ENCODE results near the gene ANXA2. TPM values are rescaled to one million over a fixed set of nuclear protein-coding genes. Genes with fewer than 3 reads are reported as not detected.

ANXA2 gene
- polyA plus RNA-seq, 1 donor (not counting 4 experiments of a cell fraction or from before 2014, with no cell fraction given), result 11,017 TPM

DNA sequence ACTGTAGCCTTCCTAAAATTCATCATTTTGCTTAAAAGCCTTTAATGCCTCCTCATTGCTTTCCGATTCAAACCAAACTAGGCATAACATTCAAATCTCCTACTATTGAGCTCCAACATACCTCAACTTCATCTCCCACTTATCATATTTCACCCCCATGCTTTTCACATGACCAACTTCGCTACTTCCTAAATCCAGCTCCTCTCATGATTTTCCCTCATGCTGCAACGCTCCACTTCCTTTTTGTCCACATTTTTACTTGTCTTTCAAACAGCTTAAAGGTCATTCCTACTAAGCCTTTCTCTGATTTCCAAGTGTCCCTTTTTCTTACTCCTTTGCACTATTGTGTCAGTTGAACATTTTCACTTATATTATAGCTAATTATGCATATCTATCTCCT, 20.3 kb upstream of the ANXA2 start:
- dilution Hi-C loops (cut with MboI; ENCODE audit: extremely low pct_ligation_motif_present, low sequenced_read_pairs), result no loop called here
- Histone ChIP-seq H2AFZ (ENCODE audit: control insufficient read depth, low read length) (no peak overlapping the region), H3K9me3 (ENCODE audit: control insufficient read depth, low read depth, low read length) (no peaks in the 10 kb centered on the region), H3K36me3 (ENCODE audit: control insufficient read depth in 2 of 2, extremely low read depth in 1 of 2, insufficient read depth in 2 of 2, low read length in 2 of 2) (no peaks in the 10 kb centered on the region), H3K27me3 (ENCODE audit: control insufficient read depth, extremely low read depth, insufficient read depth, low read length) (no peaks in the 10 kb centered on the region), H3K4me1 (ENCODE audit: control insufficient read depth, extremely low read depth, insufficient read depth, low read length) (peaks cover 48% of the 10 kb centered on the region), H3K9me1 (ENCODE audit: control insufficient read depth, extremely low read depth, insufficient read depth, low read length) (no peaks in the 10 kb centered on the region), H3K27ac (ENCODE audit: control insufficient read depth, insufficient read depth, low read length) (no peak overlapping the region), H3K4me3 (ENCODE audit: control insufficient read depth in 2 of 3, extremely low read depth in 1 of 3, insufficient read depth in 2 of 3, low read depth in 1 of 3, low read length in 3 of 3) (no peak overlapping the region), H3K4me2 (ENCODE audit: control insufficient read depth, extremely low read depth, insufficient read depth, low read depth, low read length) (no peak overlapping the region), H3K79me2 (ENCODE audit: control insufficient read depth, insufficient read depth, low read length) (no peaks in the 10 kb centered on the region), H4K20me1 (ENCODE audit: control insufficient read depth, extremely low read depth, insufficient read depth, low read length) (no peaks in the 10 kb centered on the region), H3K9ac (ENCODE audit: control insufficient read depth, extremely low read depth, insufficient read depth, low read length) (no peak overlapping the region)
- no peak for DNase-seq (ENCODE audit: low read depth, low spot score)
- TF ChIP-seq, protein P1, sequence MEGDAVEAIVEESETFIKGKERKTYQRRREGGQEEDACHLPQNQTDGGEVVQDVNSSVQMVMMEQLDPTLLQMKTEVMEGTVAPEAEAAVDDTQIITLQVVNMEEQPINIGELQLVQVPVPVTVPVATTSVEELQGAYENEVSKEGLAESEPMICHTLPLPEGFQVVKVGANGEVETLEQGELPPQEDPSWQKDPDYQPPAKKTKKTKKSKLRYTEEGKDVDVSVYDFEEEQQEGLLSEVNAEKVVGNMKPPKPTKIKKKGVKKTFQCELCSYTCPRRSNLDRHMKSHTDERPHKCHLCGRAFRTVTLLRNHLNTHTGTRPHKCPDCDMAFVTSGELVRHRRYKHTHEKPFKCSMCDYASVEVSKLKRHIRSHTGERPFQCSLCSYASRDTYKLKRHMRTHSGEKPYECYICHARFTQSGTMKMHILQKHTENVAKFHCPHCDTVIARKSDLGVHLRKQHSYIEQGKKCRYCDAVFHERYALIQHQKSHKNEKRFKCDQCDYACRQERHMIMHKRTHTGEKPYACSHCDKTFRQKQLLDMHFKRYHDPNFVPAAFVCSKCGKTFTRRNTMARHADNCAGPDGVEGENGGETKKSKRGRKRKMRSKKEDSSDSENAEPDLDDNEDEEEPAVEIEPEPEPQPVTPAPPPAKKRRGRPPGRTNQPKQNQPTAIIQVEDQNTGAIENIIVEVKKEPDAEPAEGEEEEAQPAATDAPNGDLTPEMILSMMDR (optimal IDR thresholded peaks at IDR 0.05 in 1 of 3, IDR thresholded peaks at IDR 0.05 in 1 of 3, conservative IDR thresholded peaks at IDR 0.05 in 1 of 3; ENCODE audit: extremely low read depth in 1 of 3, insufficient read depth in 2 of 3, low read length in 3 of 3), result no peak
- TF ChIP-seq EZH2 (IDR thresholded peaks at IDR 0.05; ENCODE audit: low read length), result no peak
- FAIRE-seq, result no peak

DNA sequence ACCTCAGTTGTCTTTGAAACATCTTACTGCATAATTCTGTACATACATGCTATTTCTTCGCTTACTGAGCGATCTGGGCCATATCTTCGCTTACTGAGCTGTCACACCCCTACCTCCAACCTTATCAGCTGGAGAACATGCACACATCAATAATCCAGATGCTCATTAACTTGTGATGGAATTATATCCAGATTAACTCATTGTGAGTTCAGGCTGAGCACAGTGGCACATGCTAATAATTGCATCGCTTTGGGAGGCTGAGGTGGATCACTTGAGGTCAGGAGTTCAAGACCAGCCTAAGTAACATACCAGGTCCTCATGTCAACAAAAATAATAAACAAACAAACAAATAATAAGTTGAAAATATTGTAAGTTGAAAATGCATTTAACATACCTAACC, 19.3 kb upstream of the ANXA2 start:
- no peaks in the 10 kb centered on the region for H4K20me1 ChIP-seq (ENCODE audit: control insufficient read depth, extremely low read depth, insufficient read depth, low read length)
- FAIRE-seq, result no peak
- H3K9ac ChIP-seq (ENCODE audit: control insufficient read depth, extremely low read depth, insufficient read depth, low read length), result no peak overlapping the region
- peaks cover 44% of the 10 kb centered on the region for H3K4me1 ChIP-seq (ENCODE audit: control insufficient read depth, extremely low read depth, insufficient read depth, low read length)
- H3K4me3 ChIP-seq (ENCODE audit: control insufficient read depth in 2 of 3, extremely low read depth in 1 of 3, insufficient read depth in 2 of 3, low read depth in 1 of 3, low read length in 3 of 3), result no peak overlapping the region
- H3K4me2 ChIP-seq (ENCODE audit: control insufficient read depth, extremely low read depth, insufficient read depth, low read depth, low read length), result no peak overlapping the region
- dilution Hi-C loops (cut with MboI; ENCODE audit: extremely low pct_ligation_motif_present, low sequenced_read_pairs), result no loop called here
- no peak overlapping the region for H2AFZ ChIP-seq (ENCODE audit: control insufficient read depth, low read length)
- no peak for TF ChIP-seq EZH2 (IDR thresholded peaks at IDR 0.05; ENCODE audit: low read length)
- TF ChIP-seq, protein P1 (optimal IDR thresholded peaks at IDR 0.05 in 1 of 3, IDR thresholded peaks at IDR 0.05 in 1 of 3, conservative IDR thresholded peaks at IDR 0.05 in 1 of 3; ENCODE audit: extremely low read depth in 1 of 3, insufficient read depth in 2 of 3, low read length in 3 of 3), result no peak
- DNase-seq (ENCODE audit: low read depth, low spot score), result no peak
- H3K79me2 ChIP-seq (ENCODE audit: control insufficient read depth, insufficient read depth, low read length), result no peaks in the 10 kb centered on the region
- no peaks in the 10 kb centered on the region for H3K27me3 ChIP-seq (ENCODE audit: control insufficient read depth, extremely low read depth, insufficient read depth, low read length)
- H3K36me3 ChIP-seq (ENCODE audit: control insufficient read depth in 2 of 2, extremely low read depth in 1 of 2, insufficient read depth in 2 of 2, low read length in 2 of 2), result no peaks in the 10 kb centered on the region
- no peak overlapping the region for H3K27ac ChIP-seq (ENCODE audit: control insufficient read depth, insufficient read depth, low read length)
- H3K9me1 ChIP-seq (ENCODE audit: control insufficient read depth, extremely low read depth, insufficient read depth, low read length), result no peaks in the 10 kb centered on the region
- H3K9me3 ChIP-seq (ENCODE audit: control insufficient read depth, low read depth, low read length), result no peaks in the 10 kb centered on the region
